G401.6 (cell line): ENCODE results near the gene ZNF624.
"Not testable (repeated sequence)": the region's sequence is repeated elsewhere in the genome, so short reads cannot be mapped to it uniquely, and the experiment has no call there.

ENCODE experiments used
- FAIRE-seq: peaks from 2 replicates; lab custom pipeline; 2012; peaks lifted over from hg19 to GRCh38; lab: Jason Lieb, UNC

The ZNF624 gene

DNA sequence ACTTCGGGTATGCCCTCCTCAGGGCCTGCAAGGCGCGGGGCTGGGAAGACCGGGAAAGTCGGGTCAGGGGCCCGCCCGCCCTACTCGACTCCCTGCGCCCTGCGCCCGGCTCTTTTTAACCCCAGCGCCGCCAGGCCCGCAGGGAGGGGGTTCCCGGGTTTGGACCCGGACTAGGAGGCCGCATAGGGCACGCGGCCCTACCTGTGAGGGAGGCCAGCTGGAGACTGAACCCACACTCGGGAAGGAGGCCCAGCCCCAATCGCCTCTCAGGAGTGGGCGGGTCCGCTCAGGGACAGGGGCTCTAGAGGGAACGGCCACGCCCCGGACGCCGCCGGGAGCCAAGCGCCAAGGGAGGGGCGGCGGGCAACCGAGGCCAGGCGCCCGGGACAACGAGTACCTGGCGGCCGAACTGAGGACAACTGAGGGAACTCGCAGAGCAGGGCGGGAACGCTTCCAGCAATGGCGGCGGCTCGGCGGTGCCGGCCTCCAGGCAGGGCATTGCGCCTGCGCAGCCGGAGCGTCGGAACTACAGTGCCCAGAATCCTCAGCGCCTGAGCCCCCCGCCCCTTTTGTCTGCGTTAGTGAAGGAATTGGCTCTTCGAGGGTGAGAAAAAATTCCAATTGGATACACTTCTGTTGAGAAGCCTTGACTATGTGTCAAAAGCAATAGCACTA lies at the start of gene ZNF624:
Gene ZNF624 (minus strand): TSS at position 484 of the 675 bp plus-strand sequence.
- FAIRE-seq = peak; percentile 97

GRCh38 chr17:16697603-16698002 lies 44.0 kb upstream of the ZNF624 start:
- not testable (repeated sequence) for FAIRE-seq

DNA sequence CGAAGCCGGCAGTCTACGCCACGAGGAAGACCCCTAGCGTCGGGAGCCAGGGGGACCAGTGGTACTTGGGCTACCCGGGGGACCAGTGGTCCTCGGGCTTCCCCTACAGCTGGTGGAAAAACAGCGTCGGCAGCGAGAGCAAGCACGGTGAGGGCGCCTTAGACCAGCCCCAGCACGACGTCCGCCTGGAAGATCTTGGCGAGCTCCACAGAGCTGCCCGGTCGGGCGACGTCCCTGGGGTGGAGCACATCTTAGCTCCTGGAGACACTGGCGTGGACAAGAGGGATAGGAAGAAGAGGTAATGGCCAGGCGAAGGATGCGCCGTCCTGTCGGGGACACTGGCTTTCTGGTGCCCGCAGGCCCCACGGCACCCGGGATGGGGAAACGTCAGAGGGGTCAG lies 36.8 kb upstream of the ZNF624 start:
- not testable (repeated sequence) for FAIRE-seq

GRCh38 chr17:16689731-16690281 lies 36.2 kb upstream of the ZNF624 start, which contains the start of gene CCDC144A:
CCDC144A (plus strand) TSS chr17:16690241; CDS start chr17:16690401, 160 bp downstream.
- FAIRE-seq = not testable (repeated sequence)

GRCh38 chr17:16687151-16687550 lies 33.5 kb upstream of the ZNF624 start:
- FAIRE-seq = not testable (repeated sequence)

DNA sequence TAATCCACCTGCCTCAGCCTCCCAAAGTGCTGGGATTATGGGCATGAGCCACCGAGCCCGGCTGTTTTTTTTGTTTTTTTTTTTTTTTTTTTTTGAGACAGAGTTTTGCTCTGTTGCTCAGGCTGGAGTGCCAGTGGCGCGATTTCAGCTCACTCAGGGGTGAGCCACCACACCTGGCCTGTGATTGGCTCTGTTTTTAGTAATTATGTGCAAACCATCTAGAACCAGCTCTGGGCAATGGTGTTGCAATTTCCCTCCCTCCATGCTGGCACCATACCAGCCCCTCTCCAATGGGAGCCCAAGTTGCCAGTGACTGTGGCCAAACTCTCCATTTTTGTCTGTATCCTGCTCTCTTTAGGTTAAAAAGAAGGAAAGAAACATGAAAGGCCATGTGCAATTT lies 32.4 kb upstream of the ZNF624 start:
- not testable (repeated sequence) for FAIRE-seq

GRCh38 chr17:16683290-16684138 lies 29.9 kb upstream of the ZNF624 start:
- not testable (repeated sequence) for FAIRE-seq

DNA sequence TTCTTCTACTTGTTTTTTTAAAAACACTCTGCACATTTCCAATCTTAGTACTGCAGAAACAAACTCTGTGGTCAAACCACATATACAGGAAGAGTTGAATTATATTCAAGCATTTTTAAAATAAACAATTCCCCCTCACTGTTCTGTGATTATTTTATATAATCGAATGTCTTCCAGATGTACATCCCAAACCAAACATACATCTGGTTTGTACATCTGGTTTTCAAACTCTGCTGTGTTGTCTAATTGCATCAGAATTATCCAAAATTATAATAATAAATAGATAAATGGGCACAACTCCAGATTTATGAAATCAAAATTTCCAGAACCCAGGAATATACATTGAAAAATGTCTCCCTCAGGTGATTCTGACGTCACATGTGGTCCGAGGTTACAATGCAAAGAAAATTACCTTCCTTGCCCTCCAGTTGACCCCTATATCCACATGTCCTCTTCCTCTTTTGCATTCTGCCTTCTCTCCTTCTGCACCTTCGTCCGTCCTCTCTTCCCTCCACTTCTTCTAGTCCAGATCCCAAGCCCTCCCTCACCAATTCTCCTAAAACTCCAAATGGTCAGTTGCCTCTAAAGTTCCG lies 23.1 kb upstream of the ZNF624 start:
- no peak for FAIRE-seq

DNA sequence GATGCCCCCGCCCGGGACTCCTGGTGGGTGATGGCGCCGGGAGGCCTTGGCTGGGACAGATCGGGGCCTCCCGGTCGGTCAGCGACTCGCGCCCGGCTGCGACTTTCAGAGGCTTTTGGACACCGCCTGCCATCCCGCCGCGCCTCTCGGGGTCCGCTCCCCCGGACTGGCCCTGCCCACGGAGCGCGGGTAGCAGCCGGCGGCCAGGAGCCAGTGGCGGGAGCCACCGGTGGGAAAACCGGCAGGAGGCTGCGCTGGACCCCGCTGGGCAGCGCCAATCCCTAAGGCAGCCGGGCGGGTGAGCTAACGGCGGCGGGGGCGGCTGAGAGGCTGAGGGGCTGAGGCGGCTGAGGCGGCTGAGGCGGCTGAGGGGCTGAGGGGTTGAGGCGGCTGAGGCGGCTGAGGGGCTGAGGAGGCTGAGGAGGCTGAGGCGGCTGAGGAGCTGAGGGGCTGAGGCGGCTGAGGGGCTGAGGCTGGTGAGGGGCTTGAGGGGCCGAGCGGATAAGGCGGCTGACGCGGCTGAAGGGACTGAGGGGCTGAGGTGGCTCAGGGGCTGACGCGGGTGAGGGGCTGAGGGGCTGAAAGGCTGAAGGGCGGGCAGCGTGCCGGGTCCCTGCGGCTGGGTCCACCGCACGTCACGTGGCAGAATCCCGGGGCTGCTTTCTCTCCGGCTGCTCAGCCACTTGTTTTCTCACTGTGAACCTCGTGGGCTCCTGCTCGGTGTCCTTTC lies 13.4 kb upstream of the ZNF624 start:
- not testable (repeated sequence) for FAIRE-seq

- FAIRE-seq = not testable (repeated sequence)
These were observed 12.9 kb upstream of the ZNF624 start for GRCh38 chr17:16666553-16666906.

GRCh38 chr17:16662936-16663335 lies 9.3 kb upstream of the ZNF624 start:
- no peak for FAIRE-seq

DNA sequence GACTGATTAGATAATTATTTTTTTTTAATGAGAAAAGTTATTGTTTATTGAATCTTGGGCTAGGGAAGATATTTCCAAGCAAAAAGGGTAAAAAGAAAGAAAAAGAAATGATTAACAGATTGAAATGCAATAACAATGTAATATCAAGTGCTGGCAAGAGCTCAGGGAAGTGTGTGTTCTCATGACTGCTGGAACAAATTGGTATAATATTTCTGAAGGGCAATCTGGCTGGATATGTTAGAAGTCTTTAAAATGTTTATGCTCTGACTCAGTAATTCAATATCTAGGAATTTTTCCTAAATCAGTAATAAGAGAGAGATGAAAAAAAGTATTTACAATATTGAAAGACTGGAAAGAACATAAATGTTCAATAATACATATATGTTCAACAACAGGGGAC lies 7.6 kb upstream of the ZNF624 start:
- FAIRE-seq = no peak

- no peak for FAIRE-seq
These were observed 743 bp downstream of the ZNF624 start for GRCh38 chr17:16652847-16653366.

GRCh38 chr17:16652252-16652651 lies 1.4 kb downstream of the ZNF624 start:
- peak; percentile 67 for FAIRE-seq

DNA sequence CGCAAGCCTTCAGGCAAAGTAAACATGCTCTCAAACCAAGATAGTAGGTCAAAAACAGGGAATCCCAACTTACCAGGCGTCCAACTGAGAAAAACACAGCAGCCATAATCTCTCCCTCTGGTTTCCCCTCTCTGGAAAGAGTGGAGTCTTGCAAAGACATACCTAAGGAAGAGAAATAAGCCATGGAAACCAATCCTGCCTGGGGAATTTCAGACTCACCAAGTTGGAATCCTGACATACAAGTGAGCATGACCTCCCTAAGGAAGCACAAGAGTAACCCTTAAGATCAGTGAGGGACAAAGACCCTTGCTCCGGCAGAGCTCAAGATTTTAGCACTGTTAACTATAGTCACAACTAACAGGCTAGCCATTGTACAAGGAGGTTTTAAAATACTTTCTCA lies 4.1 kb downstream of the ZNF624 start:
- no peak for FAIRE-seq

DNA sequence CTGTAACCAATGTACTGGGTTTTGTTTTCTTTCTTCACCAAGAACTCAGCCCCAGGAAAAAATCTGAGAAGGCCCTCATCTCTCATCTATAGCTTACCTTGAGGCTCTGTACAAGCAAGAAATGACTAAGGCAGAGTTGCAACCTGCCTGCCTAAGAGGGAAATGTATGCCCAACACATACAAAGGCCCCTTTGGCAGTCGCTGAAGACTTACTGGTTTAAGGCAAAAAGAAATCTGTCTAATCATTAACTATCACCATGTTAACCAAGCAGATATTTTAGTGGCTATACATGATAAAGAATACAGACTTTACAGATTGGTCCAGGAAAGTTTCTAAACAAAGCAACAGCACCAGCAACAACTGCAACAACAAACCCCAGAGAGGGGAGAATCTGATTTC lies 14.2 kb downstream of the ZNF624 start:
- FAIRE-seq = no peak

DNA sequence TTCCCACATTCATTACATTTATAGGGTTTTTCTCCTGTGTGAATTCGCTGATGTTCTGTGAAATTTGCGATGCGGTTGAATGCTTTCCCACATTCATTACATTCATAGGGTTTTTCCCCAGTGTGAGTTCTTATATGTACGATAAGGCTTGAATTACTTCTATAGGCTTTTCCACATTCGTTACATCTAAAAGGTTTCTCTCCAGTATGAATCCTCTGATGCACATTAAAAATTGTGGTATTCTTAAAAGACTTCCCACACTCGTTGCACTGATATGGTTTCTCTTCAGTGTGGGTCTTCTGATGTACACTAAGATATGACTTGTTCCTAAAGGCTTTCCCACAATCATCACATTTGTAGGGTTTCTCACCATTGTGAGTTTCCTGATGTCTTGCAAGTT lies 30.4 kb downstream of the ZNF624 start:
- FAIRE-seq = no peak

DNA sequence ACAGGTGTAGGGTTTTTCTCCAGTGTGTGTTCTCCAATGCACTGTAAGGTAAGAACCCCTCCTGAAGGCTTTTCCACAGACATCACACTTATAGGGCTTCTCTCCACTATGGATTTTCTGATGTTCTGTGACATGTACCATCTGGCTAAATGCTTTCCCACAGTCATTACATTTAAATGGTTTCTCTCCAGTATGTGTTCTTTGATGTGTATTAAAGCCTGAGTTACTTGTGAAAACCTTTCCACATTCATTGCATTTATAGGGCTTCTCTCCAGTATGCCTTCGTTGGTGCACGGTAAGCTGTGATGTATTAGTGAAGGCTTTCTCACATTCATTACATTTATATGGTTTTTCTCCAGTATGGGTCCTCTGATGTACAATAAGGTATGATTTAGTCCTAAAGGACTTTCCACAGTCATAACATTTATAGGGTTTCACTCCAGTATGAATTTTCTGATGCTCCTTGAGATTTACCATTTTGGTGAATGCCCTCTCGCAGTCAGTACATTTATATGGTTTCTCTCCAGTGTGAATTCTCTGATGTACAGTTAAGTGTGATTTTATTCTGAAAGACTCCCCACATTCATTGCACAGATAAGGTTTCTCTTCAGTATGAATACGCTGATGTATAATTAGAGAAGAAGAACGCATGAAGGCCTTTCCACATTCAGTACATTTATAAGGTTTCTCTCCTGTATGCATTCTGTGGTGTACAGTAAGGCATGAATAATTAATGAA lies 30.9 kb downstream of the ZNF624 start:
- FAIRE-seq = no peak

DNA sequence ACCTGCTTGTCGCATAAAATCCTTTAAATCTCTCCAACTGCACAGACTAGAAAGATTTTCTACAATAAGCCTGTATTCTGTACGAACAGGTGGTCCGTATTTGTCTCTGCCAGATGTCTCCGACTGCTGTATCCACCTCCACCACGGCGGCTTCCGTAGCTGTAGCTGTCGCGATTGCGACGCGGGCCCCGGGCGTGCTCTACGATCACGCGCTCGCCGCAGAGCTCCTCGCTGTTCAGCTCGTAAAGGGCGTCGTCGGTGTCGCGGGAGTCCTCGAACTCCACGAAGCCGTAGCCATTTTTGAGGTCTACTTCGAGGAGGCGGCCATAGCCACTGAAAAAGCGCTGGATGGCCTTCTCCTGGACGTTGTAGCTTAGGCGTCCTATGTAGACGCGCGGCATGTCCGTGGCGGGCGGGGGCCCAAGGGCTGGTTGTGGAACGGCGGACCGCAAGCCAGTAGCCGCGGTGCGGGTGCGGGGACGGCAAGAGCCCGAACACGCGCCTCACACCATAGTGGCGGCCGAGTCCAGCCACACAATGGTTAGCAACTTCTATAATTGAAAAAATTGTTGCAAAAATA lies 36.1 kb downstream of the ZNF624 start:
- no peak for FAIRE-seq

- no peak for FAIRE-seq
These were observed 54.1 kb downstream of the ZNF624 start for GRCh38 chr17:16599537-16599936.
